Progenitor cell of endocrine pancreas (in vitro differentiated cells): Measurements from ENCODE around the gene MYRIP. TPM values are rescaled to one million over a fixed set of nuclear protein-coding genes. Genes with fewer than 3 reads are reported as not detected.

Experiments
- DNase-seq: peaks from one replicate; pipeline ENCODE4 v3.0.0; 2021; ENCODE audit warnings: low spot score; ENCODE audit not compliant: unreplicated experiment
- H3K27ac Mint-ChIP-seq: 2 replicates; pipeline ENCODE4 v1.8.0; 2021; ENCODE audit warnings: mild to moderate bottlenecking, moderate library complexity, mixed read lengths
- H3K27me3 Mint-ChIP-seq: 2 replicates; pipeline ENCODE4 v1.8.0; 2021; ENCODE audit warnings: mixed read lengths
- H3K36me3 Mint-ChIP-seq: 2 replicates; pipeline ENCODE4 v1.8.0; 2022; ENCODE audit warnings: mixed read lengths; ENCODE audit not compliant: insufficient read depth
- H3K4me1 Mint-ChIP-seq: 2 replicates; pipeline ENCODE4 v1.8.0; 2021; ENCODE audit warnings: low read depth, mixed read lengths
- H3K4me3 Mint-ChIP-seq: 2 replicates; pipeline ENCODE4 v1.8.0; 2021; ENCODE audit warnings: low read depth, mild to moderate bottlenecking, moderate library complexity, mixed read lengths
- H3K9me3 Mint-ChIP-seq: 2 replicates; pipeline ENCODE4 v1.8.0; 2021; ENCODE audit warnings: low read depth, mixed read lengths
- total RNA-seq: library from RNA; stranded (reverse); gene quantifications from 2 replicates; pipeline ENCODE4 v1.2.1, GENCODE V29; 2021
- TF ChIP-seq, protein P1 (sequence below): fragments of 200-600 bp; sonication (generic); IDR thresholded peaks from one replicate; pipeline ENCODE4 v1.5.0; 2021; ENCODE audit warnings: antibody characterized with exemption, mild to moderate bottlenecking; ENCODE audit not compliant: unreplicated experiment

Gene MYRIP
- total RNA-seq, 1 donor from 2014 or later = 0.57 TPM

GRCh38 chr3:40088527-40089170 is 279.2 kb downstream of the MYRIP start:
- peaks cover 33% of the 10 kb centered on the region for H3K27me3 Mint-ChIP-seq
- no peaks in the 10 kb centered on the region for H3K9me3 Mint-ChIP-seq
- no peak overlapping the region for H3K4me3 Mint-ChIP-seq
- H3K27ac Mint-ChIP-seq = no peak overlapping the region
- TF ChIP-seq, protein P1, sequence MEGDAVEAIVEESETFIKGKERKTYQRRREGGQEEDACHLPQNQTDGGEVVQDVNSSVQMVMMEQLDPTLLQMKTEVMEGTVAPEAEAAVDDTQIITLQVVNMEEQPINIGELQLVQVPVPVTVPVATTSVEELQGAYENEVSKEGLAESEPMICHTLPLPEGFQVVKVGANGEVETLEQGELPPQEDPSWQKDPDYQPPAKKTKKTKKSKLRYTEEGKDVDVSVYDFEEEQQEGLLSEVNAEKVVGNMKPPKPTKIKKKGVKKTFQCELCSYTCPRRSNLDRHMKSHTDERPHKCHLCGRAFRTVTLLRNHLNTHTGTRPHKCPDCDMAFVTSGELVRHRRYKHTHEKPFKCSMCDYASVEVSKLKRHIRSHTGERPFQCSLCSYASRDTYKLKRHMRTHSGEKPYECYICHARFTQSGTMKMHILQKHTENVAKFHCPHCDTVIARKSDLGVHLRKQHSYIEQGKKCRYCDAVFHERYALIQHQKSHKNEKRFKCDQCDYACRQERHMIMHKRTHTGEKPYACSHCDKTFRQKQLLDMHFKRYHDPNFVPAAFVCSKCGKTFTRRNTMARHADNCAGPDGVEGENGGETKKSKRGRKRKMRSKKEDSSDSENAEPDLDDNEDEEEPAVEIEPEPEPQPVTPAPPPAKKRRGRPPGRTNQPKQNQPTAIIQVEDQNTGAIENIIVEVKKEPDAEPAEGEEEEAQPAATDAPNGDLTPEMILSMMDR = no peak
- DNase-seq = no peak
- no peaks in the 10 kb centered on the region for H3K36me3 Mint-ChIP-seq
- peaks cover 18% of the 10 kb centered on the region for H3K4me1 Mint-ChIP-seq

DNA sequence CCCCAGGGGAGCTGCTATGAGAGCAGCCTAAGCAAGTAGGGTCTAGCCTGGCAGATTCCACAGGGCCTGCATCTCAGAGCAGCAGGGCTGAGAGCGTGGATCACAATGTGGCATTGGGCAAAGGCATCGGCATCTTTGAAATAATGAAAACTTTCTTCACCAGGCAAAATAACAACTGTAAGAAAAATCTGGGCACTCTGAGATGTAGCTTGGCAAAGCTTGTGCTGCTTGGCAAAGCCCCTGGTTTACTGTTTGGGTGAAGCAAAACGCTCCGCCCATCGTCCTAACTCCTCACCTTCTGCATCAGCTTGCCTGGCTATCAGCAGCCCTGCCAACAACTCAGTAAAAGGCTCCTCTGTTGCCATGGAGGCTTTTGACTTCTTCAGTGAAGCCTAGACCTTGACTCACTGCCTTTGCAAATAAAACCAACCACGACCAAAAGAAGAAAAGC is 287.3 kb downstream of the MYRIP start:
- TF ChIP-seq, protein P1 = no peak
- Mint-ChIP-seq H3K27me3 (peaks cover 33% of the 10 kb centered on the region), H3K9me3 (peaks cover 7% of the 10 kb centered on the region), H3K27ac (no peak overlapping the region), H3K4me1 (peaks cover 2% of the 10 kb centered on the region), H3K4me3 (no peak overlapping the region), H3K36me3 (no peaks in the 10 kb centered on the region)
- DNase-seq = no peak

DNA sequence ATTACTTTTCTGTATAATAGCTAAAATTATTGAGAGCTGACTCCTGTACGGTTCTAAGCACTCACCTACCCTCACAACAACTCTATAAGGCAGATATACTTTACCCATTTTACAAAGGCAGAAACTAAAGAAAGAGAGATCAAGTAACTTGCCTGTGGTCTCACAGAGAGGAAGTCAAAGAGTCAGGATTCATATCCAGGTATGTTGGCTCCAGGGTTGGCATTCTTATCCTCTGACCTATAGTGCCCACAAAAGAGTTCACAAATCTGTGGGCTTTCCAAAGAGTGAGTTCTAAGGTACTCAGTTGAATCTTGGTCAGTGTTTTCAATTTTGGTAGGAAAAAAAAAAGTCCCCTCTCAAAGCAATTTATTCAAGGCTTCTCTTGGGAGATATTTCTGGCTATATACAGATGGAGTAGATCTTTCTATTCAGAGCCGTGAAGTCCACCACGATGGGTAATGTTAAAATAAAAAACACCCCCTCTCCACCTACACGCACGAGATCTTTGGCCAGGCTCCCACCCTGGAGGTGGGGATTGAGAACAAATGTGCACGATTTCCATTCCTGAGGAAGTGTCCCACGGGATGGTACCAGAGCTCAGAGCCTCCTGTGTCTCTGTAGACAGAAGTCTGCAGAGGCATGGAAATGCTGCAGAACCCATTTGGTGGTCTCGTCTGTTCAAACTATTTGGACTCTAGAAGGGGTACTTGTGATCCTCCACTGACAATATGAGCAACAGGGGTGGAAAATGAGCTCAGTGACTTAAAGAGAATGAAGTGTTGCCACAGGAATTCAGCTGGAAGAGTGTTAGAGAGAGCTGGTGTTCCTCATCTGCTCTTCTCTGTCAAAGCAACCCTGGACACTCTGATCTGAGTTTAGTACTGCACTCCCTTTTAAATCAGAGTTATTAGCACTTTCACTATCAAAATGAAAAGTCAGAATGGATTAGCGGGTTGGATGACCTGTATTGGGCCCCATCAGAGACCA is 288.0 kb downstream of the MYRIP start:
- Mint-ChIP-seq H3K27me3 (peaks cover 30% of the 10 kb centered on the region), H3K4me1 (peaks cover 2% of the 10 kb centered on the region), H3K36me3 (no peaks in the 10 kb centered on the region), H3K4me3 (no peak overlapping the region), H3K27ac (no peak overlapping the region), H3K9me3 (peaks cover 7% of the 10 kb centered on the region)
- DNase-seq = no peak
- TF ChIP-seq, protein P1 = no peak

- peaks cover 7% of the 10 kb centered on the region for H3K9me3 Mint-ChIP-seq
- TF ChIP-seq, protein P1 = no peak
- H3K27me3 Mint-ChIP-seq = peaks cover 24% of the 10 kb centered on the region
- H3K4me1 Mint-ChIP-seq = peaks cover under 1% of the 10 kb centered on the region
- DNase-seq = no peak
- no peak overlapping the region for H3K27ac Mint-ChIP-seq
- H3K4me3 Mint-ChIP-seq = no peak overlapping the region
- H3K36me3 Mint-ChIP-seq = no peaks in the 10 kb centered on the region
Observed at GRCh38 chr3:40098261-40098759, 288.9 kb downstream of the MYRIP start.

- TF ChIP-seq, protein P1 = no peak
- H3K4me3 Mint-ChIP-seq = no peak overlapping the region
- DNase-seq = no peak
- no peak overlapping the region for H3K27ac Mint-ChIP-seq
- peaks cover 13% of the 10 kb centered on the region for H3K27me3 Mint-ChIP-seq
- no peaks in the 10 kb centered on the region for H3K4me1 Mint-ChIP-seq
- peaks cover 7% of the 10 kb centered on the region for H3K9me3 Mint-ChIP-seq
- H3K36me3 Mint-ChIP-seq = no peaks in the 10 kb centered on the region
Observed at GRCh38 chr3:40099871-40100270, 290.5 kb downstream of the MYRIP start.
